HG03064 (cell line): ENCODE measurements around the gene TBC1D17.

ENCODE experiments used
- ATAC-seq: cut with Tn5 transposase; IDR thresholded peaks from one replicate; pipeline ENCODE4 v1.9.1; 2021; ENCODE audit warnings: low read depth; ENCODE audit not compliant: unreplicated experiment

The TBC1D17 gene

DNA sequence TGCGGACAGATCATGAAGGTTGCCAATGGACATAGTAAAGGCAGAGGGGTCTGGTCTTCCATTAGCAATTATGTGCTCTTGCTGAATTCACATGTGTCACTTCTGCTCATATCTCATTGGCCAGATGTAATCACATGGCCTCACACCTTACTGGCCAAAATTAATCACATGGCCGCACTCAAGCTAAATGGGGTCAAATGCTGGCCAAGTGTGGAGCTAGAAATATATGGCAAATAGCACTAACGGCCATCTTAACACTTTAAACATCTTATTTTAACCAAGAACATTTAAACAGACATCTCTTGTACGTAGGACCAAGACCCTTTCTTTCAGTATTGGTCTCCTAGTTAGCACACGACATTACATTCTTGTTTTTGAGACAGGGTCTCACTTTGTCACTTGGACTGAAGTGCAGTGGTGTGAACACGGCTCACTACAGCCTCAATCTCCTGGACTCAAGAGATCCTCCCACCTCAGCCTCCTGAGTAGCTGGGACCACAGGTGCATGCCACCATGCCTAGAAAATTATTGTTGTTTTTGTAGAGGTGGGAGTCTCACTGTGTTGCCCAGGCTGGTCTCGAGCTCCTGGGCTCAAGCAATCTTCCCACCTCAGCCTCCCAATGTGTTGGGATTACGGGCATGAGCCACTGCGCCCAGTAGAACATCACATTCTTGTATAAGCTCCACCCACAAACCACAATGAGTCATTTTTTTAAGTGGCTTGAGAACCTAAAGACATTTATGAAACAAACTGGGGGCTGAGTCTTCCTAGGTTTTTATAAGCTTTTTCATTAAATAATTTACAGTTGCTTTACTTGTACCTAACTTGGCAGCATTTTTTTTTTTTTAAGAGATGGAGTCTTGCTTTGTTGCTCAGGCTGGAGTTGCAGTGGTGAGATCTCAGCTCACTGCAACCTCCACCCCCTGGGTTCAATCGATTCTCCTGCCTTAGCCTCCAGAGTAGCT, 29.5 kb upstream of the TBC1D17 start:
- ATAC-seq: no peak

DNA sequence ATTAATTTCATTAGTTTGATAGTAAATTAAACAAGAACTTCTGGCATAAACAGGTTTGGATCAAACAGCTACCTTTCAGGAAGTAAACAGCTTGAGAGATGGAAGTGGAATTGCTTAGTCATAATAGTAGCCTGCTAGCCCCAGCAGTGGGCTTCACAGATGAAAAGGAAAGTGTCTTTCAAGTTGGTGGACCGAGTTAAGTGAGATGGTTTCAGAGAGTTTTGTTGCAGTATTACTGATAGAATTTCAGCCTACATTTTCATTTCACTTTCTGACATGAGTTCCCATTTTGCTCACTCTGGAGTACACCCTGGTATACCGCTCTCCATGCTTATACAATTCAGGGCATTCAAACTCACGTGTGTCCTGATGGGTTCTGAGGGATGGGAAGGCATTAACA, 28.6 kb upstream of the TBC1D17 start:
- ATAC-seq: no peak

DNA sequence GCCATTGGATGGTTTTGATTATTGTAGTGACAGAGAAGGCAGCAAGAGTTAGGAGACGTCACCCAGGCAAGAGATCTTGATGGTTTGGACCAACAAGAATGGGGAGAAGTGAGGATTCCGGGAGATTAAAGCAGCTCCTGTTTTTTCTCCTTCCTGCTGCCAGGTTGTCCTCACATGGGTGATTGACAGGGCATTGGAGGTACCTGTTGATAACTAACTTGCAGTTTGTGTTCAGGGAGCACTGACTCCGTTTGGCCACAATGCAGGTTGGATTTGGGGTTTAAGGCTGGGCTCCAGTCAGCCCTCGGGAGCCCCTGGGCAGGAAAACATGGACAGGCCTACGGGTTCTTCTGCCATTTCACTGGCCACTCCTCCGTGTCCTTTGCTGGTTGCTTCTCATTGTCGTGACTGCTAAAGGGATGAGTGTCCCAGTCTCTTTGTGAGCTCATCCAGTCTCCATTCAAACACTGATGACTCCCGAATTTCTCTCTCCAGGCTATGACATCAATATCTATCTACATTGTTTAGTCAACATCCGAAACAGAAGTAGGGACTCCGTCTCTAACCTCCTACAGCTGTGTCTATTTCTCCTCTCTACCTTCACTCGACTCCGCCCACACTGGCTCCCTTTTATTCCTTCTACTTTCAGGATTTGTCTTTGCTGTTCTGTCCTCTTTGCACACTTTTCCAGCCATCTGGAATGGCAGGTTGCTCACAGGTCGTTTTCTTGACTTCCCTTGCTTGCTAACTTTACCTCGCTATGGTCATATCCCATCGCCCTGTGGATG, 27.9 kb upstream of the TBC1D17 start:
- no peak for ATAC-seq

DNA sequence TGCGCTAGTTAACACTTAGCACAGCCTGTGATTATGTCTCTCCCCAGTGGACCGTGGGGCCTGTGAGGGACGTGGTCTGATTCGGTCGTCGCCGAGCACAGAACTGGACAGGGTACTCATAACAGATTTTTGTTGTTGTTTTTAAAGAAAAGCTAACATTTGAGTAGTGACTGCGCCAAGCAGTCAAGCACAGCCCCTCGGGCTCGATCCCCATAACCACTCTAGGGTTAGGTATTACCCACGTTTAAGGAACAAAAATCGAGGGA, 27.3 kb upstream of the TBC1D17 start:
- no peak for ATAC-seq

DNA sequence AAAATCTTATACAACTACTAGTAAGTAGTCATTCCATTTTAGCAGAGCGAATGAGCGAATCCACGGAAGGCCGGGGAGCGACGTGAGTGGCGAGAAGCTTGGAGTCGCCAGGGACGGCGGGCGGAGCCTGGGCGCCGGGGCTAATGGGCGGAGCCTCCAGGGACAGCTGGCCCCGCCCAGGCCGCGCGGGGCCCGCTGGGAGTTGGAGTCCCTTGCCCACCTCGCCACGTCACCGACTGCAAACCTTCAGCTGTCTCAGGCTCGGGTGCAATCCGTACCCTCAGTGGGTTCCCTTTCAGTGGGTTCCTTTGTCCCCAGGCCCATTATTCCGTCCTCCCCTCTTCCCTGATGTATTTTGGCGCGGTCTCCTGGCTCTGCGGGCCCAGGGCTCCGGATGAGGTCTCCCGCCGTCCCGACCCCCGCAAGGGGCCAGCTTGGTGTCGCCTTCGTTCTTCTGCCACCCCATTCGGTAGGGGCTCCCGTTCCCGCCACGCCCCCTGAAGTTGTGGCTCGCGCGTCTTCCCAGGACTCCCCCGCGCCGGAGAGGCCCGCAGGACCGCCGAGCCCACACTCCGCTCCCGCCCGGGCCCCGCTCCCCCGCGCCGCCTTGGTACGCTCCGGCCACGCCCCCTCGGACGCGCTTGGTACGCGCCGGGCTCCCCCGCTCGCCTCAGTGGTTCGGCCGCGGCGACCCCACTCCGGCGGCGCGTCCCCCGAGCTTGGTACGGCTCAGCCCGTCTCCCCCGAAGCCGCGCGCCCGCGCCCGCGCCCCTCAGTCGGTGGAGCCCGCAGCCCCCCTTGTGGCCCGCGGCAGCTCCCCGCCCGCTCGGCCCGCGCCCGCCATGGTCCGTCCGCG, 26.8 kb upstream of the TBC1D17 start, which contains the start of gene PTOV1:
TSS of gene PTOV1 (plus strand) at position 673 of the 856 bp plus-strand sequence.
- peak; percentile 72 for ATAC-seq

DNA sequence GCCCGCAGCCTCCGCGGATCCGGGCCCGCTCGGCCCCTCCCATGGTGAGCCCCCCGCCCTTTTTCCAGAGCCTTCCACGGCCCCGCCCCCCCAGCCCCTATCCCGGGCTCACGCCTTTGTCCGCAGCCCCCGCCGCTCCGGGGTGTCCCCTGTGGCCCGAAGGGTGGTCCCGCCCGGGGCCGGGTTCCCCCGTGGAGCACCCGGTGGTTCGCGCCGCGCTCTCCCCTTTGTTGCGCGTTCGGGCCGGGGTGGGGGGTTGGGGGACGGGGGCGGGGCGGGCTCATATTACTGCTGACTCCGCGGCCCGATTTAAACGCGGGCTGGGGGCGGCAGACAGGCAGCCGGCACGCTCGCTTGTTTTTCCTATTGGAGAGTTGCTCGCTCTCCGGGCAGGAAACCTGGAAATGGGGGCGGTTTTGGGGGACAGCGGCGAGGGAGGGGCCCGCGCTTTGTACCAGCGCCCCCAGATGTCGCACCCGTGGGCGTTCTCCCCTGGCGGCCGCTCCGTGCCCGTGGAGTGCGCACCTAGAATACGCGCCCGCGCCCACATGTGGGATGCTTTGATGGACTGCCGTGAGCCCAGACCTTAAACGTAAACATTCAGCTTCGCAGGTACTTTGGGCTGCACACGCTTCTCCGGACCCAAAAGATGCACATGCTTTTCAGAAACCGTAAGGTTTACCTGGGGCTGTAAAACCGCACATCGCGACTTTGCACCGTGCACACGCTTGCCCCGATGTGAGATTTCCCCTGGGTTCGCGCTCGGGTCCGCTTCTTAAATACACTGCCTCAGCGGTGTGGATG, 25.8 kb upstream of the TBC1D17 start:
- ATAC-seq: no peak

DNA sequence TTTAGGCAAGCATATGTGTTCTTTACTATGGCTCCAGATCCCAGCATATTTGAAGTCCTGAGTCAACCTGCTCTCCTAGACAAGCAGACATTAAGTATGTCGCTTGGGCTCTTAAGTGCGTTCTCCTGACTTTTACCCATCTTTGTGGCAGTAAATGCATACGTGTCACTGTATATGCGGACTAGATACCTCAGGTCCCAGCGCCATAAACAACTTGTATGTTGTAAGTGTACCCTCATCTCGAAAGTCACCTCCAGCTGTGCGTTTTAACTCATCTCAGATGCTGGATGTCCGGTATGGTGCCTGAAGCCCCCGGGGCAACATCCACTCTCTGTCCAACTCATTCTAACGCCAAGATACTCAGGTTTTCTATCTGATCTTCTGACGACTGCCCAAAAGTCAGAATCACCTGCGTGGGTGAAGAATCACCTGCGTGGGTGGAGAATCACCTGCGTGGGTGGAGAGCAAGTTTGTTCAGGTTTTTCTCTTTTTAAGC, 24.8 kb upstream of the TBC1D17 start:
- ATAC-seq: no peak

DNA sequence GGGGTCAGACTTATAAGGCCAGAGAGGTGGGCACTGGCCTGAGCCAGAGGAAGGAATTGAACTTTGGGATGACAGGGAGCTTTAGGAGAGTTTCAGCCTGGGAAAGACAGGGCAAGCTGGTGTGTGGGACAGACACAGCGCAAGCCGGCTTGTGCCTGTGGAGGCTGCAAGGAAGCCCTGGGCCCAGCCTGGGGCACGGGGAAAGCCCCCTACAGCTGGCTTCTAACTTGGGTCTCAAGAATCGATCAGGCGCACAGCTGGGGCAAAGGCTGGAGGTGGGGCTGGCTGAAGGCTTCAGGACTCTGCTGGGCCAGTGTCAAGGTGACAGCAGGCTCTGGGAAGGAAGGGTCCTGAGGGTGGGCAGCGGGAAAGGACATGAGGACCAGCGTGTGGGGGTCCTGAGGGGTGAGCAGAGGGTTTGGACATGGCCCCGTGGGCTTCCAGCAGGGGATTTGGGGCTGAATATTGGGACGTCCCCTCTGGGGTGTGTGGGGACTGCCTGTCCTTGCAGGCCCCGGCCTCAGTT, 23.6 kb upstream of the TBC1D17 start:
- ATAC-seq: no peak

DNA sequence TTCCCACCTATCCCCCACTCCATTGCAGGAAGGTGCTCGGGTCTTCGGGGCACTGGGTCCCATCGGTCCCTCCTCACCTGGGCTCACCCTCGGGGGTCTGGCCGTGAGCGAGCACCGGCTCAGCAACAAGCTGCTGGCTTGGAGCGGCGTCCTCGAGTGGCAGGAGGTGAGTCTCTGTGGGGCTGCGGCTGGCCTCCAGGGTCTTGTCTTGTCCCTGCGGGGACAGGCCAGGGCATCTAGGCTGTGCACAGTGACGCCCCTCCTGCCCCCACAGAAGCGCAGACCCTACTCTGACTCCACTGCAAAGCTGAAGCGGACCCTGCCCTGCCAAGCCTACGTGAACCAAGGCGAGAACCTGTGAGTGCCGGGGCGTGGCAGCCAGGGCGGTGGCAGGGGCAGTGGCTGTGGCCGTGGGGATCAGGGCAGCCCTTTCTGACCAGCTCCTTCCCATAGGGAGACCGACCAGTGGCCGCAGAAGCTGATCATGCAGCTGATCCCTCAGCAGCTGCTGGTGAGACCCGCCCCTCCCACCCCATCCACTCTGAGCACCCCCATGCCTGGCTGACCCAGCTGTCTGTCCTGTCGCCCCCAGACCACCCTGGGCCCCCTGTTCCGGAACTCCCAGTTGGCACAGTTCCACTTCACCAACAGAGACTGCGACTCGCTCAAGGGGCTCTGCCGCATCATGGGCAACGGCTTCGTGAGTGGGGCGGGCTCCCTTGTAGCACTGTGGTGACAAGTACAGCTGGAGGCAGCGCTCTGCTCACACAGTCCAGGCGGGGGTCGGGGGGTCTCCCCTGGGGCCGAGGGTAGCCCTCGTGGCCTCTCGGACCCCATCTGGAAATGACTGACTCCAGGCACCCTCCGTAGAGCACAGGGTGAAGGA, 22.9 kb upstream of the TBC1D17 start:
- ATAC-seq: no peak

DNA sequence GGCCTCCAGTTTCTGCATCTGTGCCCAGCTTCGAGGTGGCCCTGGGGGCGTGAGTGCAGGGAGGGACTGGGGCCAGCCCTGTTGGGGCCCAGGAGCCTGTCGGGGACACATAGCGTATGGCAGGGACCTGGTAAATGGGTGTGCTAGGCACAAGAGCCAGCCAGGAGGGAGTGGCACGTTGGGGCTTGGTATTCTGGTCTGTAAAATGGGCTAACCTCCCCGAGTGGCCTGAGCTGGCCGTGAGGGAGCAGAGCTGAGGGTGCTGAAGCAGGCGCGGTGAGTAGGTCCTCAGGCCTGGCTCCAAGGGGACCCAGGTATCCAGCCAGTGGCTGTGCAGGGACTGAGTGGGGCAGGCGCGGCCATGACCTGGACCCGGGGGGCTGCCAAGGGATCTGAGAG, 22.2 kb upstream of the TBC1D17 start:
- no peak for ATAC-seq

DNA sequence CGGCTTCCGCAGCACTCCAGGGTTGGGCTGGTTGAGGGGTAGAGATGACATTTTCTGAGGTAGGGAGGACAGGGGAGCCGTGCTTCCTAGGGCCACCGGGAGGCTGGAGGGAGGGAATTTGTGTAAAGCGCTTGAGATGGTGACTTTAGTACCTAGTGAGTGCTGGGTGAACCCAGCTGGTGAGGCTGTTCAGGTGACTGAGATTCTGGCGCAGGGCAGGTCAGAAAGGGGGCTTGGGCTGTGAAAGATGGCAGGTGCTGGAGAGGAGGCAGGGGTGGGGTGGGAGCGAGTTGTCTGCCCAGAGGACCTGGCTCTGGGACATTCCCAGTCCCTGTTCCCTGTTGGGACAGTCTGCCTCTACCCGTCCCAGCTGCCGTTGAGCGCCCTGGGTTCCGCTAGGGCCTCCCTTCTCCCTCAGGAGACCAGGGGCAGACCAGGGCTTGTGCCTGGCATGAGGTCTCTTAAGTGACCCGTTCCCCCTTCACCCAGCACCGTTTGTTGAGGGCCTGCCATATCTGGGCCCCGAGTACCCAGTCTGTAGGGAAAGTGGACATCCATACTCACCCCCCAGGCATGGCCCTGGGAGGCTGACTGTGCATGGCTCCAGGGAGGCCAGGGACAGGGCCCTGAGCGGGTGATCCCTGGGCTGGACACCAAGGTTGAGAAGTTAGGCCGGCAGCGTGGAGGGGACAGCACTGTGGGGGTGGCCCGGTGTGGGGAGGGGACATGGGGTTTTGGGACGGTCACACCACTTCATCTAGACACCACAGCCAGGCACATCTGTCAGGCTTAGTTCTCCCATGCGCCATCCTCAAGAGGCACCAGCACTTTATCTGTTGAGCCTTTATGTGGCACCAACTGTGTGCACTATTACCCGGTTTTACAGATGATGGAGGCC, 21.6 kb upstream of the TBC1D17 start:
- ATAC-seq: no peak

DNA sequence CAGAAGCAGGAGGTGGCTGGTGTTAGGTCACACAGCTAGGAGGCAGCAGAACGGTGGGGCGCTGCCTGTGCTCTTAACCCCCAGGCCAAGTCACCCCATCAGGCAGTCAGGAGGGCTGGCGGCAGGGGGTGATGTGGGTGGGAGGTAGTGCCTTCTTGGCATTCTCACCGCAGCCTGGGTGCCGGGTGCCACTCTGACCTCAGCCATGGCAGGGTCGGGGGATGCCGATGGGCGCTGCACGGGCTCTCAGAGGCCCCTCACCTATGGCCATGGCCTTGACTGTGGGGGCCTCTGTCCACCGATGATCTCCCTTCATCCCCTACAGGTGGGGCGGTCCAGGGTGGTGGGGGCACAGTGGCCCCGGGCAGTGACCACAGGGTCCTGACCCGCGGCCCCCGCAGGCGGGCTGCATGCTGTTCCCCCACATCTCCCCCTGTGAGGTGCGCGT, 20.9 kb upstream of the TBC1D17 start:
- ATAC-seq: no peak

DNA sequence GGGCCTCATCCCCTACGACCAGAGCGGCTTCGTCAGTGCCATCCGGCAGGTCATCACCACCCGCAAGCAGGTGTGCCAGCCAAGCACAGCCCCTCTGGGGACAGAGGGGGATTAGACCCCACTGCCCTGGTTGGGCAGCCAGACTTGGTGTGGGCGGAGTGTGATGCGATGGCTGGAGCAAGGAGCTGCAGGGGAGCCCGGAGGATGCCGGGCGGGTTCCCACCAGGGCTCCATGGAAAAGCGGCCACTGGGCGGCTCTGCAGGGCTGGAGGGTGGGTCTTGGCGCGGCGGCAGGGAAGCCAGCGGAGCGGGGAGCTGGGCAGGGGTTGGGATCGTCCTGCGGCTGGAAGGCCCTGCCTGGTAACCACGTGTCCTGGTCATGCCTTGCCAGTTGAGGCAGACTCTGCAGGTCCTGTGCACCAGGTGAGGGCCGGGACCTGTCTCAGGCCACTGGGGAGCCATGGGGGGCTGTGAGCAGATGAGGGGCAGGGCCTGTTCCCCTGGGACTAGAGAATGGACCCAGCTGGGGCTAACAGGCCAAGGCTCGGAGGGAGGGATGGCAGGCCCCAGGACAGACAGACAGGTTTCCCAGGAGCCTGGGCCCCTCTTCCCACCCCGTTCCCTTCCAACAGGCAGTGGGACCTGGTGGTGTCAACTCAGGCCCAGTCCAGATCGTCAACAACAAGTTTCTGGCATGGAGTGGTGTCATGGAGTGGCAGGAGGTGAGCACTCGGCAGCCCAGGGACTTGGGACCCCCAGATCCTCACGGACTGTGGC, 20.3 kb upstream of the TBC1D17 start:
- ATAC-seq: no peak

DNA sequence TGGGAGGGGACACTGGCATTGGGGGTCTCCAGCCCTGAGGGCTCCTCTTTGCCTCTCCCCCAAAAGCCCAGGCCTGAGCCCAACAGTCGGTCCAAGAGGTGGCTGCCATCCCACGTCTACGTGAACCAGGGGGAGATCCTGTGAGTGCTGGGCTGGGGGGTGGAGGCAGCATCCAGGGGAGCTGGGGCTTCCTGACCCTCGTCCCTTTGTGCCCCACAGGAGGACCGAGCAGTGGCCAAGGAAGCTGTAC, 19.7 kb upstream of the TBC1D17 start:
- ATAC-seq: no peak

DNA sequence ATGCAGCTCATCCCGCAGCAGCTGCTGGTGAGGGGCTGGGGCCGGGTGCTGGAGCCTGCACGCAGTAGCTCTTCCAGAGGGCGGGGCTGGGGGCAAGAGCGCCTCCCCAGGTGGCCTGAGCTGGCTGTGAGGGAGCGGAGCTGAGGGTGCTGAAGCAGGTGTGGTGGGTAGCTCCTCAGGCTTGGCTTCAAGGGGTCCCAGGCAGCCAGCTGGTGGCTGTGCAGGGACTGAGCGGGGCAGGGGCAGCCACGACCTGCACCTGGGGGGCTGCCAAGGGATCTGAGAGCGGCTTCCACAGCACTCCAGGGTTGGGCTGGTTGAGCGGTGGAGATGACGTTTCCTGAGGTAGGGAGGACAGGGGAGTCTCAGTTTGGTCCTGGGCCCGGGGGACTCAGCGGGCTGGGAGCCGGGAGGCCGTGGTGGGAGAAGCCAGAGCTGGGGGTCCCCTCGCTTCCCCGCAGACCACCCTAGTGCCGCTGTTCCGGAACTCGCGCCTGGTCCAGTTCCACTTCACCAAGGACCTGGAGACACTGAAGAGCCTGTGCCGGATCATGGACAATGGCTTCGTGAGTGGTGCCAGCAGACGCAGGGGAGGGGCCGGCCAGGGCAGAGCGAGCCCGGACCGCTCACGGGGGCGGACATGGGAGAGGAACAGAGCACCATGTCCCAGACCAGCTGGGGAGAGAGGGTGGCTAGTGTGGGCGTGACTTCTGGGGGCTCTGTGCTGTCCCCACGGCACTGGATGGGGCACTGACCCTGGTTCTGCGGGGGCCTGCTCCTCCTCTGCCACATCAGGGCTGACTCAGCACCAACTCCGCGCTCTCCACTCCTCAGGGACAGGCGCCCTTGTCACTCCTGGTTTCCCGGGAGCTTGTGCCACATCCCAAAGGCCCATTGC, 19.2 kb upstream of the TBC1D17 start:
- ATAC-seq: no peak

DNA sequence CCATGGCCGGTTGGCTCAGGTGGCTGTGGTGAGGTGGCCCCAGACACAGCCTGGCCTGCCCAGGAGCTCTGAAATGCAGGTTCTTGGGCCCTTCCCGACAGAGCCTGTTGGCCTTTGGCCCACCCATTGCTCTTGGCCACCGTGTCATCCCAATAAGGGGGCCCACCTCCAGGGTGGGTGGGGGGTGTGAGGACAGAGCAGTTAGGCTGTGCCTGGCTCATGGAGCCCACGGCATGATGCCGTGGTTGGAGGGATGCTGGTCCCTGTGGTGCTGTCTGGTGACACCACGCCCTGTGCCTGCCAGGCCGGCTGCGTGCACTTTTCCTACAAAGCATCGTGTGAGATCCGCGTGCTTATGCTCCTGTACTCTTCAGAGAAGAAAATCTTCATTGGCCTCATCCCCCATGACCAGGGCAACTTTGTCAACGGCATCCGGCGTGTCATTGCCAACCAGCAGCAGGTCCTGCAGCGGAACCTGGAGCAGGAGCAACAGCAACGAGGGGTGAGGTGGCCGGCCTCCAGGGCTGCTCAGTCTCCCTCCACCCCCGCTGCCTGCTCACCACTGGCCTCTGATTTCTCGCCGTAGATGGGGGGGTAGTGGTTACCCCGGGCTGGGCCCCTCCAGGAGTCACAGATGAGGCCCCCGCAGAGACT, 17.7 kb upstream of the TBC1D17 start:
- no peak for ATAC-seq
